Thyroid gland (tissue), 4 donors: Measurements from ENCODE around the gene TRABD2A. TPM values are rescaled to one million over a fixed set of nuclear protein-coding genes. Genes with fewer than 3 reads are reported as not detected.

Source experiments
- DNase-seq, 2 donors: peaks; one replicate each; pipeline ENCODE4 v3.0.0-alpha.2; 2019
- H3K27ac ChIP-seq, 3 donors: fragments of 200-600 bp; sonication (generic); 1 replicate in 2 of 3; 2 replicates in 1 of 3; pipeline ENCODE4 v1.5.1; 2016 to 2019; ENCODE audit warnings: mild to moderate bottlenecking in 1 of 3, moderate library complexity in 1 of 3
- H3K27me3 ChIP-seq: fragments of 200-600 bp; sonication (generic); one replicate; pipeline ENCODE4 v1.5.1; 2019
- H3K36me3 ChIP-seq, 2 donors: fragments of 200-600 bp; sonication (generic); one replicate each; pipeline ENCODE4 v1.5.1; 2016 to 2019
- H3K4me1 ChIP-seq, 2 donors: fragments of 200-600 bp; sonication (generic); one replicate each; pipeline ENCODE4 v1.5.1; 2017 to 2019
- H3K4me3 ChIP-seq, 3 donors: fragments of 200-600 bp; sonication (generic); replicated peaks in 1 of 3; 1 replicate in 2 of 3; 2 replicates in 1 of 3; pipeline ENCODE4 v1.5.1; 2016; ENCODE audit warnings: mild to moderate bottlenecking in 1 of 3
- H3K9me3 ChIP-seq: fragments of 200-600 bp; sonication (generic); one replicate; pipeline ENCODE4 v1.5.1; 2017
- POLR2A ChIP-seq, 2 donors: fragments of 450-650 bp; IDR thresholded peaks; one replicate each; pipeline ENCODE4 v1.6.1; 2017; ENCODE audit warnings: antibody characterized with exemption in 2 of 2, mild to moderate bottlenecking in 2 of 2, moderate library complexity in 1 of 2
- WGBS, 2 donors: methylation state at CpG; one replicate each; pipeline ENCODE4 v1.1.5; 2017; 5-methylcytosine and 5-hydroxymethylcytosine counted together
- intact Hi-C: fragments of 100-400 bp; cut with DNase I; formaldehyde crosslinking; loops from one replicate; pipeline ENCODE4 v1.15.1; 2023
- total RNA-seq, 4 donors: library from RNA; depleted of rRNA; stranded (reverse); fragments of >200 nt; gene quantifications; one replicate each; pipeline ENCODE4 v1.2.3, GENCODE V29; 2016
- TF ChIP-seq, protein P1 (sequence below), 6 experiments: fragments of 200-600 bp in 3 of 6; fragments of 450-650 bp in 3 of 6; sonication (generic) in 3 of 6; IDR thresholded peaks; one replicate each; pipeline ENCODE4 v1.5.1; 2016 to 2019; ENCODE audit warnings: antibody characterized with exemption in 6 of 6, mild to moderate bottlenecking in 2 of 6, inconsistent platforms in 1 of 6, moderate library complexity in 1 of 6

TRABD2A gene
- total RNA-seq, 4 donors from 2014 or later: 0.20 to 1.9 TPM; not detected in 2

DNA sequence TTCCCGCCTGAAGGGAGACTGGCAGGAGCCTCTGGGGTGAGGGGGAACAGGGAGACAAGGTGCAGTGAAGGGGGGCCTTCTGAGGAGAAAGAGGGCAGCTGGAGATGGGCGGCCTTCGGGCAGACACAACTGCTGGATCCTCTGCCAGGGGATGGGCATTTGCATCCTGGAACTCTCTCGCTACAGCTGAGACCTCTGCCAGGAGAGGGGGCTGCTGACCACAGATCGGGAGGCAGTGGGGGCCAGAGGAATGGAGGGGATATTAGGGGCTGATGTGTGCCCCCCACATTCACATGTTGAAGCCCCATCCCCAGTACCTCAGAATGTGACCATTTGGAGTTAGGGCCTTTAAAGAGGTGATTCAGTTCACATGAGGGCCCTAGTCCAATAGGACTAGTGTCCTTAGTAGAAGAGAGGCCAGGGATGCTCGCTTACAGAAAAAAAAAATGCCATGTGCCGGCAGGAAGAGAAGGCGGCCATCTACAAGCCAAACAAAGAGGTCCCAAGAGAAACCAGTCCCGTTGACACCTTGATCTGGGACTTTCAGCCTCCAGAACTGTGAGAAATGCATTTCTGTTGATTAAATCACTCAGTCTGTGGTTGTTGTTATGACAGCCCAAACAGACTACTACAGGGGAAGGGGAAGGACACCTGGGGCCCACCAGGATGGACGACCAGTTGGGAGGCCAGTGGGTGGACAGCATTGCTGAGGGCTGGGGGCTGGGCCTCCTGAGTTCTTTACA, 50.0 kb downstream of the TRABD2A start:
- no peak overlapping the region for H3K27ac ChIP-seq
- whole genome bisulfite sequencing, 2 donors: 83 to 84% methylated on average over 10 of the region's 10 CpGs

DNA sequence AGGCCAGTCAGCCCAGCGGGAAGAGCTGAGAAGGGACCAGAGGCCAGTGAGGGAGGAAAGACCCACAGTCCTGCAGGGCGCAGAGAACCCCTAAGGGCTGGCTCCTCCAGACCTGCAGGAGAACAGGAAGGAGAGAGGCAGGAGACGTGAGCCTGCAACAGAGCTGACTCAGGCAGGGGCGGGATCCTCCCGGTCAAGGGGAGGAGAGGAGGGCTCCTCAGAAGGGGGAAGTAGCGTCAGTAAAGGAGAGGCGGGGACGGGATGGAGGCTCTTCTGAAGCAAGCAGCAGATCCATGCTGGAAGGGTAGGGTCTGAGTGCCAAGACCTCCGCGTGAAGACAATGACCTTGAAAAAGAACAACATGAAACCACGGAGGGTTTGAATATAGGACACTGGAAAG, 50.8 kb downstream of the TRABD2A start:
- Histone ChIP-seq H3K4me3 (no peak overlapping the region), H3K9me3 (no peaks in the 10 kb centered on the region), H3K27me3 (no peaks in the 10 kb centered on the region), H3K4me1 (no peaks in the 10 kb centered on the region), H3K27ac (no peak overlapping the region), H3K36me3 (no peaks in the 10 kb centered on the region)
- intact Hi-C loops: no loop called here
- 61 to 62% methylated on average over 11 of the region's 11 CpGs for WGBS, 2 donors
- TF ChIP-seq POLR2A (IDR thresholded peaks at IDR 0.05): no peak
- TF ChIP-seq, protein P1, sequence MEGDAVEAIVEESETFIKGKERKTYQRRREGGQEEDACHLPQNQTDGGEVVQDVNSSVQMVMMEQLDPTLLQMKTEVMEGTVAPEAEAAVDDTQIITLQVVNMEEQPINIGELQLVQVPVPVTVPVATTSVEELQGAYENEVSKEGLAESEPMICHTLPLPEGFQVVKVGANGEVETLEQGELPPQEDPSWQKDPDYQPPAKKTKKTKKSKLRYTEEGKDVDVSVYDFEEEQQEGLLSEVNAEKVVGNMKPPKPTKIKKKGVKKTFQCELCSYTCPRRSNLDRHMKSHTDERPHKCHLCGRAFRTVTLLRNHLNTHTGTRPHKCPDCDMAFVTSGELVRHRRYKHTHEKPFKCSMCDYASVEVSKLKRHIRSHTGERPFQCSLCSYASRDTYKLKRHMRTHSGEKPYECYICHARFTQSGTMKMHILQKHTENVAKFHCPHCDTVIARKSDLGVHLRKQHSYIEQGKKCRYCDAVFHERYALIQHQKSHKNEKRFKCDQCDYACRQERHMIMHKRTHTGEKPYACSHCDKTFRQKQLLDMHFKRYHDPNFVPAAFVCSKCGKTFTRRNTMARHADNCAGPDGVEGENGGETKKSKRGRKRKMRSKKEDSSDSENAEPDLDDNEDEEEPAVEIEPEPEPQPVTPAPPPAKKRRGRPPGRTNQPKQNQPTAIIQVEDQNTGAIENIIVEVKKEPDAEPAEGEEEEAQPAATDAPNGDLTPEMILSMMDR (IDR thresholded peaks at IDR 0.05): no peak
- DNase-seq: peak in 1 of 2 donors; percentile 13

More for the DNA sequence above, 50.0 kb downstream of the TRABD2A start:
- Histone ChIP-seq H3K36me3 (no peaks in the 10 kb centered on the region), H3K9me3 (no peaks in the 10 kb centered on the region), H3K27me3 (no peaks in the 10 kb centered on the region), H3K4me1 (no peaks in the 10 kb centered on the region), H3K4me3 (no peak overlapping the region)
- no peak for DNase-seq
- no peak for TF ChIP-seq POLR2A (IDR thresholded peaks at IDR 0.05)
- TF ChIP-seq, protein P1 (IDR thresholded peaks at IDR 0.05): no peak
- intact Hi-C loops: no loop called here

DNA sequence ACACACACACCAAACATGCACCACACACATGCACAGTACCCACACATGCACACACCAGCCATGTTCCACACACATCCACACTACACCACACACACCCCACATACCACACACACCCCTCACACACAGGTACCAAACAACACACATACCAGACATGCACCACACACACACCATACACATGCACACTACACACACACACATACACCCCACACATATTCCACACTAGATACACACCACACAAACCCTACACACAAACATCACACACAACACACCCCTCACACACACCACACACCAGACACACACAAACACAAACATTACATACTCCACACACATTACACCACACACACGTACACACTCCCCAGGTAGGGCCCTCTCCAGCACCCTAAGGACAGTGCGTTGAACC, 51.2 kb downstream of the TRABD2A start:
- H3K27me3 ChIP-seq: no peaks in the 10 kb centered on the region
- H3K9me3 ChIP-seq: no peaks in the 10 kb centered on the region
- no peaks in the 10 kb centered on the region for H3K4me1 ChIP-seq
- intact Hi-C loops: no loop called here
- DNase-seq: no peak
- 88 to 94% methylated on average over 2 of the region's 2 CpGs for WGBS, 2 donors
- no peak overlapping the region for H3K4me3 ChIP-seq
- no peak overlapping the region for H3K27ac ChIP-seq
- TF ChIP-seq, protein P1 (IDR thresholded peaks at IDR 0.05): no peak
- TF ChIP-seq POLR2A (IDR thresholded peaks at IDR 0.05): no peak
- H3K36me3 ChIP-seq: no peaks in the 10 kb centered on the region

DNA sequence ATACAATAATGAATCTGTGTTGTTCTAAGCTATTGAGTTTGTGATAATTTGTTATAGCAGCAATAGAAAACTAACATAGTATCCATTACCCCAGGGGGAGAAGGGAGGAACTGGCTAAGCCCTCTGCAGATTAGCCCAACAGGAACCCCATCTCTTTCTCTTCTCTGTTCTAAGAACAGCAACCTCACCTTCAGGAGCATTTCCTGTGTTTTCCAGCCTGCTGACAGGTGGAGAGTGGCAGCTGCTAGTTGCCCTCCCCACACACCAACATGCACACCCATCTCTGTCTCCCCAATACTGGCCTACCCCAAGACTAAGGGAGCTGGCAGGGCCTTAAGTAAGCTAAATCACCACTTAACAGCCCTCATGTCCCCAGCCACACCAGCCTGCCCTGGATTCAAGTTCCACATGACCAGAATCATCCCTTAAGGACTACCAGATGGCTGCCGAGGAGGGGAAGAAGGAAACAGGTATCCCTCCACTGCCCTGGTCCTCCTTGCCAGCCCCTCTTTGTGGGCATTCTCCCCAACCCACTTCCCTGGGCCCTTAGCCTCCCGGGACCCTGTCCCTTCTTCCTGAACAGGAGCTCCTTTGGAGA, 52.8 kb downstream of the TRABD2A start:
- Histone ChIP-seq H3K27ac (no peak overlapping the region), H3K4me1 (no peaks in the 10 kb centered on the region), H3K4me3 (no peak overlapping the region), H3K36me3 (no peaks in the 10 kb centered on the region), H3K27me3 (no peaks in the 10 kb centered on the region), H3K9me3 (no peaks in the 10 kb centered on the region)
- TF ChIP-seq POLR2A (IDR thresholded peaks at IDR 0.05): no peak
- TF ChIP-seq, protein P1 (IDR thresholded peaks at IDR 0.05): no peak
- DNase-seq: no peak
- 74 to 88% methylated on average over 2 of the region's 2 CpGs for WGBS, 2 donors
- intact Hi-C loops: no loop called here

DNA sequence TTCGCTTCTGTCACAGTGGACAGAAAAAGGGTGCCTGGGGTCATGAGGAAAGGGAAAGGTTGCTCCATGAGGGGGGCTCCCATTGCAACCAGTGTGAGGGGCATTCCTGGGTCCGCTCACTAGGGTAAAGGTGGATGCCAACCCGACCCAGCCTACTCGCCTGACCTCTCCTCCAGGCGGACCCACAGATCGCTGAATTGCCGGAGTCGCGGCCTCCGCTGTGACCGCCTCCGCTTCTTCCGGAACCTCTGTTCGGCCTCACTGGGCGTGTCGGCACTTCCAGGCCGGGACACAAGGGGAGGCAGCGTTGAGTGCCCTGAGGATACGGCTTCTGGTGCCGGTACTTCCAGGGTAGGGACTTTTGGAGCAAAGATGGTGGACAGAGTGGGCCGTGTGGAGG, 57.1 kb downstream of the TRABD2A start:
- no peak overlapping the region for H3K27ac ChIP-seq
- no peak for DNase-seq
- no peaks in the 10 kb centered on the region for H3K27me3 ChIP-seq
- no peaks in the 10 kb centered on the region for H3K9me3 ChIP-seq
- H3K36me3 ChIP-seq: no peaks in the 10 kb centered on the region
- intact Hi-C loops: no loop called here
- no peaks in the 10 kb centered on the region for H3K4me1 ChIP-seq
- TF ChIP-seq, protein P1 (IDR thresholded peaks at IDR 0.05): no peak
- no peak for TF ChIP-seq POLR2A (IDR thresholded peaks at IDR 0.05)
- no peak overlapping the region for H3K4me3 ChIP-seq
- 97 to 98% methylated on average over 20 to 21 of the region's 21 CpGs for WGBS, 2 donors
